ENCODE results near the gene DUOX2. TPM values are rescaled to one million over a fixed set of nuclear protein-coding genes. Genes with fewer than 3 reads are reported as not detected.

The DUOX2 gene
- total and polyA plus RNA-seq, 2 of the 8 experiments (the other 6 are each of a cell fraction or from before 2014, with no cell fraction given): 0.08 TPM; not detected in 1

DNA sequence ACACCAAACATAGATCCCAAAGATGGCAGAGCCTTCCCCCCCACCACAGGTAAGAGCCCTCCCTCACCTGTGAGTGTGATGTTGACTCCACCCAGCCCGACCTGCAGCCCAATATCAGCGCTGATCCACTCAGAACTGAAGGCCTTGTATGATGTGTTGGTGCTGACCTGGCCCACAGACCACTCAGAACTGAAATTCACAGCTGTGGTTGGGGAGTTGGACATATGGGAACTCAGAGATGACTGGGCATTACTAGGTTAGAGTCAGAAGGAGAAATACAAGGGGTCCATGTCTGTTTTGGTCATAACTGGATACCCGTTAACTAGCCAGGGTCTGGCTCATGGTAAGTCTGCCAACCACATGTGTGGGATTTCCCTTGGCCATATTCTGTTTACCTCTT lies 7.0 kb upstream of the DUOX2 start (continued):
- TF ChIP-seq, protein P1, sequence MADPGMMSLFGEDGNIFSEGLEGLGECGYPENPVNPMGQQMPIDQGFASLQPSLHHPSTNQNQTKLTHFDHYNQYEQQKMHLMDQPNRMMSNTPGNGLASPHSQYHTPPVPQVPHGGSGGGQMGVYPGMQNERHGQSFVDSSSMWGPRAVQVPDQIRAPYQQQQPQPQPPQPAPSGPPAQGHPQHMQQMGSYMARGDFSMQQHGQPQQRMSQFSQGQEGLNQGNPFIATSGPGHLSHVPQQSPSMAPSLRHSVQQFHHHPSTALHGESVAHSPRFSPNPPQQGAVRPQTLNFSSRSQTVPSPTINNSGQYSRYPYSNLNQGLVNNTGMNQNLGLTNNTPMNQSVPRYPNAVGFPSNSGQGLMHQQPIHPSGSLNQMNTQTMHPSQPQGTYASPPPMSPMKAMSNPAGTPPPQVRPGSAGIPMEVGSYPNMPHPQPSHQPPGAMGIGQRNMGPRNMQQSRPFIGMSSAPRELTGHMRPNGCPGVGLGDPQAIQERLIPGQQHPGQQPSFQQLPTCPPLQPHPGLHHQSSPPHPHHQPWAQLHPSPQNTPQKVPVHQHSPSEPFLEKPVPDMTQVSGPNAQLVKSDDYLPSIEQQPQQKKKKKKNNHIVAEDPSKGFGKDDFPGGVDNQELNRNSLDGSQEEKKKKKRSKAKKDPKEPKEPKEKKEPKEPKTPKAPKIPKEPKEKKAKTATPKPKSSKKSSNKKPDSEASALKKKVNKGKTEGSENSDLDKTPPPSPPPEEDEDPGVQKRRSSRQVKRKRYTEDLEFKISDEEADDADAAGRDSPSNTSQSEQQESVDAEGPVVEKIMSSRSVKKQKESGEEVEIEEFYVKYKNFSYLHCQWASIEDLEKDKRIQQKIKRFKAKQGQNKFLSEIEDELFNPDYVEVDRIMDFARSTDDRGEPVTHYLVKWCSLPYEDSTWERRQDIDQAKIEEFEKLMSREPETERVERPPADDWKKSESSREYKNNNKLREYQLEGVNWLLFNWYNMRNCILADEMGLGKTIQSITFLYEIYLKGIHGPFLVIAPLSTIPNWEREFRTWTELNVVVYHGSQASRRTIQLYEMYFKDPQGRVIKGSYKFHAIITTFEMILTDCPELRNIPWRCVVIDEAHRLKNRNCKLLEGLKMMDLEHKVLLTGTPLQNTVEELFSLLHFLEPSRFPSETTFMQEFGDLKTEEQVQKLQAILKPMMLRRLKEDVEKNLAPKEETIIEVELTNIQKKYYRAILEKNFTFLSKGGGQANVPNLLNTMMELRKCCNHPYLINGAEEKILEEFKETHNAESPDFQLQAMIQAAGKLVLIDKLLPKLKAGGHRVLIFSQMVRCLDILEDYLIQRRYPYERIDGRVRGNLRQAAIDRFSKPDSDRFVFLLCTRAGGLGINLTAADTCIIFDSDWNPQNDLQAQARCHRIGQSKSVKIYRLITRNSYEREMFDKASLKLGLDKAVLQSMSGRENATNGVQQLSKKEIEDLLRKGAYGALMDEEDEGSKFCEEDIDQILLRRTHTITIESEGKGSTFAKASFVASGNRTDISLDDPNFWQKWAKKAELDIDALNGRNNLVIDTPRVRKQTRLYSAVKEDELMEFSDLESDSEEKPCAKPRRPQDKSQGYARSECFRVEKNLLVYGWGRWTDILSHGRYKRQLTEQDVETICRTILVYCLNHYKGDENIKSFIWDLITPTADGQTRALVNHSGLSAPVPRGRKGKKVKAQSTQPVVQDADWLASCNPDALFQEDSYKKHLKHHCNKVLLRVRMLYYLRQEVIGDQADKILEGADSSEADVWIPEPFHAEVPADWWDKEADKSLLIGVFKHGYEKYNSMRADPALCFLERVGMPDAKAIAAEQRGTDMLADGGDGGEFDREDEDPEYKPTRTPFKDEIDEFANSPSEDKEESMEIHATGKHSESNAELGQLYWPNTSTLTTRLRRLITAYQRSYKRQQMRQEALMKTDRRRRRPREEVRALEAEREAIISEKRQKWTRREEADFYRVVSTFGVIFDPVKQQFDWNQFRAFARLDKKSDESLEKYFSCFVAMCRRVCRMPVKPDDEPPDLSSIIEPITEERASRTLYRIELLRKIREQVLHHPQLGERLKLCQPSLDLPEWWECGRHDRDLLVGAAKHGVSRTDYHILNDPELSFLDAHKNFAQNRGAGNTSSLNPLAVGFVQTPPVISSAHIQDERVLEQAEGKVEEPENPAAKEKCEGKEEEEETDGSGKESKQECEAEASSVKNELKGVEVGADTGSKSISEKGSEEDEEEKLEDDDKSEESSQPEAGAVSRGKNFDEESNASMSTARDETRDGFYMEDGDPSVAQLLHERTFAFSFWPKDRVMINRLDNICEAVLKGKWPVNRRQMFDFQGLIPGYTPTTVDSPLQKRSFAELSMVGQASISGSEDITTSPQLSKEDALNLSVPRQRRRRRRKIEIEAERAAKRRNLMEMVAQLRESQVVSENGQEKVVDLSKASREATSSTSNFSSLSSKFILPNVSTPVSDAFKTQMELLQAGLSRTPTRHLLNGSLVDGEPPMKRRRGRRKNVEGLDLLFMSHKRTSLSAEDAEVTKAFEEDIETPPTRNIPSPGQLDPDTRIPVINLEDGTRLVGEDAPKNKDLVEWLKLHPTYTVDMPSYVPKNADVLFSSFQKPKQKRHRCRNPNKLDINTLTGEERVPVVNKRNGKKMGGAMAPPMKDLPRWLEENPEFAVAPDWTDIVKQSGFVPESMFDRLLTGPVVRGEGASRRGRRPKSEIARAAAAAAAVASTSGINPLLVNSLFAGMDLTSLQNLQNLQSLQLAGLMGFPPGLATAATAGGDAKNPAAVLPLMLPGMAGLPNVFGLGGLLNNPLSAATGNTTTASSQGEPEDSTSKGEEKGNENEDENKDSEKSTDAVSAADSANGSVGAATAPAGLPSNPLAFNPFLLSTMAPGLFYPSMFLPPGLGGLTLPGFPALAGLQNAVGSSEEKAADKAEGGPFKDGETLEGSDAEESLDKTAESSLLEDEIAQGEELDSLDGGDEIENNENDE (IDR thresholded peaks at IDR 0.05; ENCODE audit: insufficient replicate concordance, low read length): no peak
- TF ChIP-seq TAF7 (optimal IDR thresholded peaks at IDR 0.05; ENCODE audit: borderline replicate concordance, low read depth, low read length) (no peak), BACH1 (IDR thresholded peaks at IDR 0.05; ENCODE audit: low read length) (no peak)
